DOHH2 (cell line): ENCODE data around the gene KSR1.

ENCODE experiments used
- H3F3A ChIP-seq: fragments of 200-600 bp; sonication (generic), shearing (Covaris generic); 2 replicates; pipeline ENCODE4 v1.6.0; 2016; ENCODE audit warnings: antibody characterized with exemption, mild to moderate bottlenecking; ENCODE audit not compliant: control insufficient read depth, insufficient read depth
- H3K27ac ChIP-seq: fragments of 200-600 bp; sonication (generic); 2 replicates; pipeline ENCODE4 v1.5.1; 2014; ENCODE audit warnings: low read depth, mild to moderate bottlenecking, low read length, moderate library complexity
- H3K27me3 ChIP-seq: fragments of 200-600 bp; sonication (generic); 2 replicates; pipeline ENCODE4 v1.6.1; 2014; ENCODE audit warnings: mild to moderate bottlenecking, low read length, mixed read lengths; ENCODE audit not compliant: control insufficient read depth
- H3K36me3 ChIP-seq: fragments of 200-600 bp; sonication (generic); 2 replicates; pipeline ENCODE4 v1.6.1; 2014; ENCODE audit warnings: mild to moderate bottlenecking, low read length, moderate library complexity, mixed read lengths; ENCODE audit not compliant: control insufficient read depth
- H3K4me1 ChIP-seq: fragments of 200-600 bp; sonication (generic); 2 replicates; pipeline ENCODE4 v1.6.1; 2014; ENCODE audit warnings: mild to moderate bottlenecking, low read length, mixed read lengths; ENCODE audit not compliant: control insufficient read depth
- H3K4me2 ChIP-seq: fragments of 200-600 bp; sonication (generic); 2 replicates; pipeline ENCODE4 v1.6.0; 2014; ENCODE audit warnings: mild to moderate bottlenecking, low read length, moderate library complexity
- H3K4me3 ChIP-seq: fragments of 200-600 bp; sonication (generic); 2 replicates; pipeline ENCODE4 v1.5.1; 2014; ENCODE audit warnings: mild to moderate bottlenecking, low read length, mixed read lengths
- H3K79me2 ChIP-seq: fragments of 200-600 bp; sonication (generic); 2 replicates; pipeline ENCODE4 v1.6.1; 2014; ENCODE audit warnings: mild to moderate bottlenecking, low read length, mixed read lengths; ENCODE audit not compliant: control insufficient read depth
- H3K9me2 ChIP-seq: fragments of 200-600 bp; sonication (generic); replicated peaks from 2 replicates; pipeline ENCODE4 v1.6.1; 2014; ENCODE audit warnings: mild to moderate bottlenecking, low read length, mixed read lengths; ENCODE audit not compliant: control insufficient read depth
- H3K9me3 ChIP-seq: fragments of 200-600 bp; sonication (generic); 2 replicates; pipeline ENCODE4 v1.6.1; 2014; ENCODE audit warnings: antibody characterized with exemption, low read length, mixed read lengths; ENCODE audit not compliant: control insufficient read depth, insufficient read depth
- H4K20me1 ChIP-seq: fragments of 200-600 bp; sonication (generic); 2 replicates; pipeline ENCODE4 v1.6.0; 2014; ENCODE audit warnings: low read depth, mild to moderate bottlenecking, antibody characterized with exemption, low read length, moderate library complexity; ENCODE audit not compliant: control insufficient read depth, insufficient read depth
- CTCF ChIP-seq: fragments of 200-600 bp; sonication (generic); IDR thresholded peaks from one replicate; pipeline ENCODE4 v1.5.1; 2014; ENCODE audit warnings: antibody characterized with exemption, mild to moderate bottlenecking, low read depth, low read length; ENCODE audit not compliant: poor library complexity, severe bottlenecking
- EZH2phosphoT487 ChIP-seq: fragments of 200-600 bp; sonication (generic); IDR thresholded peaks from 2 replicates; pipeline ENCODE4 v1.6.1; 2017; ENCODE audit warnings: borderline replicate concordance, mild to moderate bottlenecking, antibody characterized with exemption, low read length, moderate library complexity, mixed read lengths

Gene KSR1

GRCh38 chr17:27453471-27453870 lies 2.8 kb upstream of the KSR1 start:
- Histone ChIP-seq H3K9me3 (no peaks in the 10 kb centered on the region), H3K4me1 (peaks cover 9% of the 10 kb centered on the region; the same call in 1 of the 2 replicates), H3K27me3 (peaks cover 51% of the 10 kb centered on the region), H3K36me3 (no peaks in the 10 kb centered on the region), H3K27ac (no peak overlapping the region), H3K9me2 (no peaks in the 10 kb centered on the region), H3K4me3 (no peak overlapping the region), H3K79me2 (no peaks in the 10 kb centered on the region), H4K20me1 (no peaks in the 10 kb centered on the region), H3F3A (no peaks in the 10 kb centered on the region), H3K4me2 (no peak overlapping the region)
- TF ChIP-seq CTCF = no peak
- TF ChIP-seq EZH2phosphoT487 = no peak

- Histone ChIP-seq H3K9me3 (no peaks in the 10 kb centered on the region), H3K4me3 (no peak overlapping the region), H3K4me1 (peaks cover 9% of the 10 kb centered on the region; the same call in 1 of the 2 replicates), H3K79me2 (no peaks in the 10 kb centered on the region), H4K20me1 (no peaks in the 10 kb centered on the region), H3K27ac (no peak overlapping the region), H3K4me2 (no peak overlapping the region), H3K36me3 (no peaks in the 10 kb centered on the region), H3F3A (no peaks in the 10 kb centered on the region), H3K27me3 (peaks cover 54% of the 10 kb centered on the region), H3K9me2 (no peaks in the 10 kb centered on the region)
- TF ChIP-seq CTCF = no peak
- TF ChIP-seq EZH2phosphoT487 = no peak
Observed at GRCh38 chr17:27454089-27454488, 2.2 kb upstream of the KSR1 start.

GRCh38 chr17:27455236-27455913 lies 873 bp upstream of the KSR1 start:
- Histone ChIP-seq H3K27ac (no peak overlapping the region), H3K4me3 (peak overlapping the region; percentile 68; the same call in 1 of the 2 replicates), H3K79me2 (no peaks in the 10 kb centered on the region), H3K9me2 (no peaks in the 10 kb centered on the region), H3K4me1 (peaks cover 9% of the 10 kb centered on the region; the same call in 1 of the 2 replicates), H3K4me2 (peak overlapping the region; percentile 63), H3F3A (no peaks in the 10 kb centered on the region), H3K9me3 (no peaks in the 10 kb centered on the region), H4K20me1 (no peaks in the 10 kb centered on the region), H3K36me3 (no peaks in the 10 kb centered on the region), H3K27me3 (peaks cover 56% of the 10 kb centered on the region)
- TF ChIP-seq CTCF = no peak
